CD4-positive, alpha-beta T cell (primary cell): Measurements from ENCODE around the gene MYRFL. TPM values are rescaled to one million over a fixed set of nuclear protein-coding genes. Genes with fewer than 3 reads are reported as not detected.

Experiments
- ATAC-seq: fragments of 200-7000 bp; cut with Tn5 transposase; one replicate; pipeline ENCODE4 v1.10.0; 2022; ENCODE audit warnings: mild to moderate bottlenecking; ENCODE audit not compliant: poor library complexity
- CTCF ChIA-PET: fragments of 350-600 bp; sonication (Branson Sonifier 250); formaldehyde crosslinking; loops from one replicate; lab custom pipeline; 2021; ENCODE audit warnings: antibody characterized with exemption, inconsistent platforms; lab: Charles Lee
- POLR2A ChIA-PET: fragments of 350-600 bp; sonication (Branson Sonifier 250); formaldehyde crosslinking; loops from one replicate; lab custom pipeline; 2021; ENCODE audit warnings: antibody characterized with exemption, inconsistent platforms; lab: Charles Lee
- DNase-seq, 14 experiments: peaks; one replicate each; pipeline ENCODE4 v3.0.0-alpha.2; 2013 to 2020; ENCODE audit warnings: mixed read lengths in 2 of 14
- H3K27ac ChIP-seq, 2 donors: one replicate each; pipeline versions ENCODE4 v1.5.1 to v1.7.0; 2013; ENCODE audit warnings: low read length in 2 of 2, low read depth in 1 of 2, mild to moderate bottlenecking in 1 of 2
- H3K27me3 ChIP-seq, 2 experiments: 1 replicate in 1 of 2; 2 replicates in 1 of 2; pipeline versions ENCODE4 v1.6.1 to v1.7.0; 2013; ENCODE audit warnings: low read length in 2 of 2, control low read depth in 1 of 2, mild to moderate bottlenecking in 1 of 2, moderate library complexity in 1 of 2; ENCODE audit not compliant: insufficient read depth in 2 of 2, control insufficient read depth in 1 of 2
- H3K36me3 ChIP-seq: one replicate; pipeline ENCODE4 v1.6.1; 2013; ENCODE audit warnings: low read length, control low read depth; ENCODE audit not compliant: insufficient read depth
- H3K4me1 ChIP-seq: one replicate; pipeline ENCODE4 v1.6.1; 2013; ENCODE audit warnings: low read length, control low read depth; ENCODE audit not compliant: insufficient read depth
- H3K4me3 ChIP-seq: one replicate; pipeline ENCODE4 v1.5.1; 2013; ENCODE audit warnings: mild to moderate bottlenecking, low read length, moderate library complexity
- H3K9me3 ChIP-seq, 2 experiments: 1 replicate in 1 of 2; 2 replicates in 1 of 2; pipeline versions ENCODE4 v1.6.1 to v1.7.0; 2013; ENCODE audit warnings: low read length in 2 of 2, mild to moderate bottlenecking in 2 of 2, control low read depth in 1 of 2, moderate library complexity in 1 of 2; ENCODE audit not compliant: control insufficient read depth in 1 of 2, insufficient read depth in 1 of 2
- H3K27ac Mint-ChIP-seq: one replicate; pipeline ENCODE4 v1.8.0; 2020; ENCODE audit warnings: mixed read lengths
- H3K27me3 Mint-ChIP-seq: one replicate; pipeline ENCODE4 v1.8.0; 2021; ENCODE audit warnings: mixed read lengths
- H3K36me3 Mint-ChIP-seq: one replicate; pipeline ENCODE4 v1.8.0; 2021; ENCODE audit warnings: low read depth, mixed read lengths
- H3K4me1 Mint-ChIP-seq: one replicate; pipeline ENCODE4 v1.8.0; 2021; ENCODE audit warnings: low read depth, mixed read lengths
- H3K4me3 Mint-ChIP-seq: one replicate; pipeline ENCODE4 v1.8.0; 2020; ENCODE audit warnings: mild to moderate bottlenecking, mixed read lengths
- H3K9me3 Mint-ChIP-seq: one replicate; pipeline ENCODE4 v1.8.0; 2020; ENCODE audit warnings: mixed read lengths
- intact Hi-C, 2 experiments: fragments of 100-400 bp; cut with DNase I in 1 of 2; cut with micrococcal nuclease in 1 of 2; formaldehyde crosslinking; loops; one replicate each; pipeline versions ENCODE4 v1.15.1 to v1.9.0; 2023 to 2025; cut with DNase I, micrococcal nuclease
- total RNA-seq, 174 experiments: library from RNA in 2 of 174; stranded (reverse) in 2 of 174; gene quantifications; one replicate each; pipeline ENCODE4 v1.2.3 and lab custom pipeline; 2021 to 2026
- TF ChIP-seq, protein P1 (sequence below): fragments of 200-600 bp; IDR thresholded peaks from one replicate; pipeline ENCODE4 v1.8.0; 2022; ENCODE audit warnings: antibody characterized with exemption, mild to moderate bottlenecking

MYRFL gene
- total RNA-seq, 2 experiments from 2014 or later: not detected

- Mint-ChIP-seq H3K36me3 (no peaks in the 10 kb centered on the region), H3K9me3 (no peaks in the 10 kb centered on the region), H3K27me3 (peaks cover 11% of the 10 kb centered on the region), H3K4me3 (no peak overlapping the region), H3K27ac (no peak overlapping the region), H3K4me1 (no peaks in the 10 kb centered on the region)
- Histone ChIP-seq H3K9me3 (no peaks in the 10 kb centered on the region), H3K27ac (no peak overlapping the region), H3K27me3 (peaks cover 3 to 4% of the 10 kb centered on the region in 2 experiments), H3K4me3 (no peak overlapping the region), H3K36me3 (no peaks in the 10 kb centered on the region), H3K4me1 (no peaks in the 10 kb centered on the region)
- DNase-seq: no peak
- ATAC-seq: no peak
- TF ChIP-seq, protein P1, sequence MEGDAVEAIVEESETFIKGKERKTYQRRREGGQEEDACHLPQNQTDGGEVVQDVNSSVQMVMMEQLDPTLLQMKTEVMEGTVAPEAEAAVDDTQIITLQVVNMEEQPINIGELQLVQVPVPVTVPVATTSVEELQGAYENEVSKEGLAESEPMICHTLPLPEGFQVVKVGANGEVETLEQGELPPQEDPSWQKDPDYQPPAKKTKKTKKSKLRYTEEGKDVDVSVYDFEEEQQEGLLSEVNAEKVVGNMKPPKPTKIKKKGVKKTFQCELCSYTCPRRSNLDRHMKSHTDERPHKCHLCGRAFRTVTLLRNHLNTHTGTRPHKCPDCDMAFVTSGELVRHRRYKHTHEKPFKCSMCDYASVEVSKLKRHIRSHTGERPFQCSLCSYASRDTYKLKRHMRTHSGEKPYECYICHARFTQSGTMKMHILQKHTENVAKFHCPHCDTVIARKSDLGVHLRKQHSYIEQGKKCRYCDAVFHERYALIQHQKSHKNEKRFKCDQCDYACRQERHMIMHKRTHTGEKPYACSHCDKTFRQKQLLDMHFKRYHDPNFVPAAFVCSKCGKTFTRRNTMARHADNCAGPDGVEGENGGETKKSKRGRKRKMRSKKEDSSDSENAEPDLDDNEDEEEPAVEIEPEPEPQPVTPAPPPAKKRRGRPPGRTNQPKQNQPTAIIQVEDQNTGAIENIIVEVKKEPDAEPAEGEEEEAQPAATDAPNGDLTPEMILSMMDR: no peak
- intact Hi-C loops: no loop called here
- POLR2A ChIA-PET: no interaction called here
- CTCF ChIA-PET: no interaction called here
These were observed 104.5 kb downstream of the MYRFL start for GRCh38 chr12:69929531-69929930.

DNA sequence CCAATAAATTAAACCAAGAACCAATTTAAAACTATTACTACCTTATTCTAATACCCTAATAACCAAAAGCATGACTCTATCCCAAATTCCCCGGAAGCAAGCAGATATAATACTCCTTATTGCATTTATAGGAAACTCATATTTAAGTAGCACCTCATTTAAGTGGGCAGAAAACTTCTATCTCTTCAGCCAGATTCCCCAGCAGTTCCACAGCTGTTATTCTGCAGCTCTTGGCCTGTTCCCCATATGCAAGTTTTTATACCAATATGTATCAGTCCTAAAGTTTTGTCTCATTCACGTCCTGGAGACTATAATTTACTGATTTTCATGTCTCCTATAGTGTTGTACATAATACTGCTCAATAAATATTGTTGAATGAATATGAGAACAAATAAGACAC lies 106.5 kb downstream of the MYRFL start:
- Histone ChIP-seq H3K4me3 (no peak overlapping the region), H3K27ac (no peak overlapping the region), H3K4me1 (no peaks in the 10 kb centered on the region), H3K27me3 (peaks cover 3 to 8% of the 10 kb centered on the region in 2 experiments), H3K36me3 (no peaks in the 10 kb centered on the region), H3K9me3 (no peaks in the 10 kb centered on the region)
- Mint-ChIP-seq H3K36me3 (no peaks in the 10 kb centered on the region), H3K4me3 (no peak overlapping the region), H3K27me3 (peaks cover under 1% of the 10 kb centered on the region), H3K4me1 (no peaks in the 10 kb centered on the region), H3K9me3 (no peaks in the 10 kb centered on the region), H3K27ac (no peak overlapping the region)
- CTCF ChIA-PET: no interaction called here
- POLR2A ChIA-PET: no interaction called here
- DNase-seq (no peak), ATAC-seq (no peak)
- intact Hi-C loops: no loop called here
- TF ChIP-seq, protein P1: no peak

- Histone ChIP-seq H3K27ac (no peak overlapping the region), H3K36me3 (no peaks in the 10 kb centered on the region), H3K27me3 (peaks cover 3 to 8% of the 10 kb centered on the region in 2 experiments), H3K4me3 (no peak overlapping the region), H3K4me1 (no peaks in the 10 kb centered on the region), H3K9me3 (no peaks in the 10 kb centered on the region)
- H3K9me3 Mint-ChIP-seq: no peaks in the 10 kb centered on the region
- TF ChIP-seq, protein P1: no peak
- DNase-seq (no peak), ATAC-seq (no peak)
- H3K27me3 Mint-ChIP-seq: no peaks in the 10 kb centered on the region
- no peaks in the 10 kb centered on the region for H3K36me3 Mint-ChIP-seq
- no peak overlapping the region for H3K4me3 Mint-ChIP-seq
- no peaks in the 10 kb centered on the region for H3K4me1 Mint-ChIP-seq
- intact Hi-C loops: no loop called here
- H3K27ac Mint-ChIP-seq: no peak overlapping the region
- ChIA-PET CTCF (no interaction called here), POLR2A (no interaction called here)
These were observed 107.1 kb downstream of the MYRFL start for GRCh38 chr12:69932154-69932553.
